Breast epithelium (tissue), 3 donors: Measurements from ENCODE around the gene HDHD3.

Experiments used
- POLR2AphosphoS5 ChIP-seq, 3 donors: sonication (generic); formaldehyde crosslinking; IDR thresholded peaks; one replicate each; pipeline ENCODE4 v1.6.1; 2017; ENCODE audit warnings: antibody characterized with exemption in 3 of 3
- TF ChIP-seq, protein P1 (sequence below), 3 donors: fragments of 450-650 bp; IDR thresholded peaks; one replicate each; pipeline ENCODE4 v1.5.1; 2016 to 2017; ENCODE audit warnings: antibody characterized with exemption in 3 of 3, mild to moderate bottlenecking in 3 of 3, moderate library complexity in 3 of 3

DNA sequence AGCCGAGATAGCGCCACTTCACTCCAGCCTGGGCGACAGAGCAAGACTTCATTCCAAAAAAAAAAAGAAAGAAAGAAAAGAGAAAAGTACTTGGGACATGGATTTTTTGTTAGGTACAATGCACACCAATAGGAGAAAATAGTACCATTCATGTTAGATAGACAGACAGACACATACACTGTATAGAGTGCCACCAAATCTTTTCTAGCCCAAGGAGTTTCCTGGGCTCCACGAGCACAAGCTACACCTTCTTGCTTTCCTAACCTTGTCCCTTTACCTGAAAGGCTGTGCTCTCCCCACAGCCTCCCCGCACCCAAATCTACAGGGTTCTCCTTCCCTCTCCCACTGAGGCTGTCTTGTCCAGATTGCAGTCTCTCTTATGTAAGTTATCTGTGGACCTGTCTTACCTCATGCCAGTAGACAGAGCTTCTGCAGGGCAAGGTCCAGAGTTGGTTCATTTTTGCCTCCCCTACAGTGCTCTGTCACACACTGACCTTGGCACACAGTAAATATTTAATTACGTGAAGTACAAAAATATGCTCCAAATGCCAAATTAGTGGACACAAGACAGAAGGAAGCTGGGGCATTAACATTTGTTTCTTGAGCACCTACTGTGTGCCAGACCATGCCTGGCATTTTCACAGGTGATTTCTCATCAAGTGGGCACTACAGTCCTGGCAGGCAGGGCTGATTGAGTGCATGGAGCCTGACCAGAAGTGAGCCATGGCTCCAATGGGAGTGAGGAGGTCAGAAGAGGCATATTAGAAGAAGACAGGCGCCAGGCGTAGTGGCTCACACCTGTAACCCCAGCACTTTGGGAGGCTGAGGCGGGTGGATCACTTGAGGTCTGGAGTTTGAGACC is 18.4 kb upstream of the HDHD3 start:
- TF ChIP-seq, protein P1, sequence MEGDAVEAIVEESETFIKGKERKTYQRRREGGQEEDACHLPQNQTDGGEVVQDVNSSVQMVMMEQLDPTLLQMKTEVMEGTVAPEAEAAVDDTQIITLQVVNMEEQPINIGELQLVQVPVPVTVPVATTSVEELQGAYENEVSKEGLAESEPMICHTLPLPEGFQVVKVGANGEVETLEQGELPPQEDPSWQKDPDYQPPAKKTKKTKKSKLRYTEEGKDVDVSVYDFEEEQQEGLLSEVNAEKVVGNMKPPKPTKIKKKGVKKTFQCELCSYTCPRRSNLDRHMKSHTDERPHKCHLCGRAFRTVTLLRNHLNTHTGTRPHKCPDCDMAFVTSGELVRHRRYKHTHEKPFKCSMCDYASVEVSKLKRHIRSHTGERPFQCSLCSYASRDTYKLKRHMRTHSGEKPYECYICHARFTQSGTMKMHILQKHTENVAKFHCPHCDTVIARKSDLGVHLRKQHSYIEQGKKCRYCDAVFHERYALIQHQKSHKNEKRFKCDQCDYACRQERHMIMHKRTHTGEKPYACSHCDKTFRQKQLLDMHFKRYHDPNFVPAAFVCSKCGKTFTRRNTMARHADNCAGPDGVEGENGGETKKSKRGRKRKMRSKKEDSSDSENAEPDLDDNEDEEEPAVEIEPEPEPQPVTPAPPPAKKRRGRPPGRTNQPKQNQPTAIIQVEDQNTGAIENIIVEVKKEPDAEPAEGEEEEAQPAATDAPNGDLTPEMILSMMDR (IDR thresholded peaks at IDR 0.05) = no peak
- TF ChIP-seq POLR2AphosphoS5 (IDR thresholded peaks at IDR 0.05) = no peak
